Measurements from ENCODE around the gene MBTPS1. TPM values are rescaled to one million over a fixed set of nuclear protein-coding genes. Genes with fewer than 3 reads are reported as not detected.

The MBTPS1 gene
- total RNA-seq, 4 donors from 2014 or later: 98.4 to 149 (median 121) TPM

GRCh38 chr16:84107921-84108320, 8.8 kb downstream of the MBTPS1 start:
- DNase-seq (ENCODE audit: low spot score in 2 of 2): no peak
- H3K27me3 ChIP-seq: no peaks in the 10 kb centered on the region
- H3K27ac ChIP-seq: no peak overlapping the region
- no peak overlapping the region for H3K4me3 ChIP-seq
- no peaks in the 10 kb centered on the region for H3K9me3 ChIP-seq
- TF ChIP-seq EP300 (IDR thresholded peaks at IDR 0.05) (no peak), CTCF (IDR thresholded peaks at IDR 0.05) (no peak), POLR2A (IDR thresholded peaks at IDR 0.05) (no peak)
- WGBS, 2 donors: 79 to 89% methylated on average over 2 of the region's 2 CpGs
- H3K36me3 ChIP-seq: peaks cover 0 to 29% (median 0%) of the 10 kb centered on the region in 3 donors
- H3K4me1 ChIP-seq: peaks cover 0 to 63% (median 0%) of the 10 kb centered on the region in 4 donors

GRCh38 chr16:84105948-84106740, 10.6 kb downstream of the MBTPS1 start:
- Histone ChIP-seq H3K27ac (no peak overlapping the region), H3K4me1 (peaks cover 0 to 72% (median 0%) of the 10 kb centered on the region in 4 donors), H3K4me3 (no peak overlapping the region), H3K36me3 (peaks cover 0 to 29% (median 0%) of the 10 kb centered on the region in 3 donors), H3K27me3 (no peaks in the 10 kb centered on the region), H3K9me3 (no peaks in the 10 kb centered on the region)
- no peak for DNase-seq (ENCODE audit: low spot score in 2 of 2)
- WGBS, 2 donors: 79 to 83% methylated on average over 13 of the region's 13 CpGs
- no peak for TF ChIP-seq EP300 (IDR thresholded peaks at IDR 0.05)
- TF ChIP-seq POLR2A (IDR thresholded peaks at IDR 0.05): no peak
- no peak for TF ChIP-seq CTCF (IDR thresholded peaks at IDR 0.05)

GRCh38 chr16:84105301-84105815, 11.4 kb downstream of the MBTPS1 start:
- TF ChIP-seq POLR2A (IDR thresholded peaks at IDR 0.05): no peak
- Histone ChIP-seq H3K27me3 (no peaks in the 10 kb centered on the region), H3K27ac (no peak overlapping the region), H3K9me3 (no peaks in the 10 kb centered on the region), H3K4me3 (no peak overlapping the region), H3K4me1 (peaks cover 0 to 69% (median 0%) of the 10 kb centered on the region in 4 donors), H3K36me3 (peaks cover 0 to 37% (median 0%) of the 10 kb centered on the region in 3 donors)
- WGBS, 2 donors: 65 to 69% methylated on average over 12 of the region's 12 CpGs
- DNase-seq (ENCODE audit: low spot score in 2 of 2): no peak

GRCh38 chr16:84104231-84104630, 12.5 kb downstream of the MBTPS1 start:
- no peak for DNase-seq (ENCODE audit: low spot score in 2 of 2)
- TF ChIP-seq EP300 (IDR thresholded peaks at IDR 0.05) (no peak), CTCF (IDR thresholded peaks at IDR 0.05) (no peak), POLR2A (IDR thresholded peaks at IDR 0.05) (no peak)
- no peak overlapping the region for H3K4me3 ChIP-seq
- WGBS, 2 donors: 61 to 70% methylated on average over 3 of the region's 3 CpGs
- H3K27ac ChIP-seq: peak overlapping the region in 1 of 4 donors; percentile 8
- no peaks in the 10 kb centered on the region for H3K27me3 ChIP-seq
- no peaks in the 10 kb centered on the region for H3K9me3 ChIP-seq
- peaks cover 0 to 62% (median 0%) of the 10 kb centered on the region in 4 donors for H3K4me1 ChIP-seq
- peaks cover 0 to 44% (median 0%) of the 10 kb centered on the region in 3 donors for H3K36me3 ChIP-seq

GRCh38 chr16:84103678-84104077, 13.1 kb downstream of the MBTPS1 start:
- DNase-seq (ENCODE audit: low spot score in 2 of 2): no peak
- Histone ChIP-seq H3K27me3 (no peaks in the 10 kb centered on the region), H3K9me3 (no peaks in the 10 kb centered on the region), H3K27ac (peak overlapping the region in 2 of 4 donors; percentile 8 to 13), H3K4me3 (no peak overlapping the region), H3K36me3 (peaks cover 0 to 45% (median 0%) of the 10 kb centered on the region in 3 donors), H3K4me1 (peaks cover 0 to 62% (median 0%) of the 10 kb centered on the region in 4 donors)
- WGBS, 2 donors: 52 to 54% methylated on average over 5 of the region's 5 CpGs
- no peak for TF ChIP-seq CTCF (IDR thresholded peaks at IDR 0.05)
- no peak for TF ChIP-seq EP300 (IDR thresholded peaks at IDR 0.05)
- no peak for TF ChIP-seq POLR2A (IDR thresholded peaks at IDR 0.05)
